GF-D8 (cell line): ENCODE data around the gene DIP2C.
"Not testable (repeated sequence)": the region's sequence is repeated elsewhere in the genome, so short reads cannot be mapped to it uniquely, and the experiment has no call there.

Experiments
- DNase-seq: peaks from one replicate; lab custom pipeline; 2025; lab: John Stamatoyannopoulos, UW

DIP2C gene

GRCh38 chr10:481628-482027 lies 207.8 kb downstream of the DIP2C start:
- DNase-seq, result no peak

GRCh38 chr10:480928-481552 lies 208.4 kb downstream of the DIP2C start:
- DNase-seq, result no peak

- no peak for DNase-seq
These were observed 209.0 kb downstream of the DIP2C start for GRCh38 chr10:480498-480927.

GRCh38 chr10:479706-480497 lies 209.6 kb downstream of the DIP2C start:
- DNase-seq, result not testable (repeated sequence)

- DNase-seq, result no peak
These were observed 210.8 kb downstream of the DIP2C start for GRCh38 chr10:478471-479245.

- DNase-seq, result no peak
These were observed 211.8 kb downstream of the DIP2C start for GRCh38 chr10:477620-478019.

- DNase-seq, result no peak
These were observed 213.1 kb downstream of the DIP2C start for GRCh38 chr10:476455-476780.

GRCh38 chr10:475709-476454 lies 213.6 kb downstream of the DIP2C start:
- no peak for DNase-seq

GRCh38 chr10:474946-475345 lies 214.5 kb downstream of the DIP2C start:
- no peak for DNase-seq

GRCh38 chr10:474406-474805 lies 215.1 kb downstream of the DIP2C start:
- no peak for DNase-seq

GRCh38 chr10:472241-472910 lies 217.1 kb downstream of the DIP2C start:
- no peak for DNase-seq

- no peak for DNase-seq
These were observed 219.0 kb downstream of the DIP2C start for GRCh38 chr10:470339-471003.

- no peak for DNase-seq
These were observed 219.5 kb downstream of the DIP2C start for GRCh38 chr10:469947-470338.

GRCh38 chr10:459743-460142 lies 229.7 kb downstream of the DIP2C start:
- no peak for DNase-seq

GRCh38 chr10:458421-458851 lies 231.0 kb downstream of the DIP2C start:
- no peak for DNase-seq

GRCh38 chr10:456486-456885 lies 233.0 kb downstream of the DIP2C start:
- DNase-seq, result no peak

- DNase-seq, result no peak
These were observed 234.6 kb downstream of the DIP2C start for GRCh38 chr10:454860-455259.

GRCh38 chr10:453647-454046 lies 235.8 kb downstream of the DIP2C start:
- DNase-seq, result no peak

GRCh38 chr10:452512-453426 lies 236.7 kb downstream of the DIP2C start:
- no peak for DNase-seq

- DNase-seq, result no peak
These were observed 237.6 kb downstream of the DIP2C start for GRCh38 chr10:451856-452255.
